Activated T-cell treated with anti-CD3 and anti-CD28 coated beads, Interleukin-2, amount 50 U/mL, for 1 hour (primary cell): Measurements from ENCODE around the gene ITGAX.

Experiments used
- DNase-seq: peaks from one replicate; pipeline ENCODE4 v3.0.0-alpha.2; 2020

The ITGAX gene

DNA sequence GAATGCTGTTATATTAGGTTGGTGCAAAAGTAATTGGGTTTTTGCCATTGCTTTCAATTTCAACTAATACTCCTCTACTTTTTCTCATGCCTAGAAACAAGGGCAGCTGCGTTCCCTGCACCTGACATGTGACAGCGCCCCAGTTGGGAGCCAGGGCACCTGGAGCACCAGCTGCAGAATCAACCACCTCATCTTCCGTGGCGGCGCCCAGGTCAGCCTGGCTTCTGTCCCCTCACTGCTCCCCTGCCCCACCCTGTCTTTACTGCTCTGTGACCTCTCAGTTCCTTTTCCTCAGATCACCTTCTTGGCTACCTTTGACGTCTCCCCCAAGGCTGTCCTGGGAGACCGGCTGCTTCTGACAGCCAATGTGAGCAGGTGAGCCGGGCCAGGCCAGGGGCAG lies 21.7 kb downstream of the ITGAX start:
- DNase-seq = no peak

DNA sequence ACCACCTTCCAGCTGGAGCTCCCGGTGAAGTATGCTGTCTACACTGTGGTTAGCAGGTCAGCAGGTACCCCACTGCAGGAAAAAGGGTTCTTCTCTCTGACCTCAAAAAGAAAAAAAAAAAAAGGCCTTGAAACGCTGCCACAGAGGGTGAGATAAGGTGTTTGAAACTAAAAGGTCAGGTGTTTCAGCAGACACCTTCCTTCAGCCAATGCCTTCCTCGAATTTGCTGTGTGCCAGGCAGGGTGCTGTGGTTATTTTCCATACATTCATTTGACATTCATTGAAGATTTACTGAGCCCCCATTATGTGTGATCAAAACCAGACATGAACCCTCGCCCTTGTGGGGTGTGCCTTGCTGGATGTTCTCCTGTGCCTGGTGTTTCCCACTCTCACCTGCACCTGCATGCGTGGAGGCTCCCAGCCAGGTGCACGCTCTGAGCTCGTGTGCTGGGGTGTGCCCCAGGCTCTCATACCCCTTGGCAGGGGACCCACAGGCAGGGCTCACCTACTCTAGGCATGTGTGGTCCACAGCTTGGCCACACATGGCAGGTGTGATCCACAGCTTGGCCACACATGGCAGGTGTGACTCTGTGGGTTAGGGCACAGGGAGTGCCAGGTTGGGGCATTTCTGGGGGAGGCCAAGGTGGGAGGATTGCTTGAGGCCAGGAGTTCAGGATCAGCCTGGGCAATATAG lies 22.4 kb downstream of the ITGAX start:
- no peak for DNase-seq

DNA sequence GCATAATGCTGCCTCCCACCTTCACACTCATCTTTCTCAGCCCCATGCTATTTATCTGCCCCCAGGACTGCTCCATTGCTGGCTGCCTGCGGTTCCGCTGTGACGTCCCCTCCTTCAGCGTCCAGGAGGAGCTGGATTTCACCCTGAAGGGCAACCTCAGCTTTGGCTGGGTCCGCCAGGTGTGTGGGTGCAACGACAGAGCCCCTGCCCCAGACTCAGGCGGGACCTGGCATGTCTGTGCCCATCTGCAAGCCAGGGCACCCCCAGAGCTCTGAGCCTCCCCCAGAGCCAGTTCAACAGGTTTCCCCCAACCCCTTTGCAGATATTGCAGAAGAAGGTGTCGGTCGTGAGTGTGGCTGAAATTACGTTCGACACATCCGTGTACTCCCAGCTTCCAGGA lies 25.2 kb downstream of the ITGAX start:
- DNase-seq = no peak

DNA sequence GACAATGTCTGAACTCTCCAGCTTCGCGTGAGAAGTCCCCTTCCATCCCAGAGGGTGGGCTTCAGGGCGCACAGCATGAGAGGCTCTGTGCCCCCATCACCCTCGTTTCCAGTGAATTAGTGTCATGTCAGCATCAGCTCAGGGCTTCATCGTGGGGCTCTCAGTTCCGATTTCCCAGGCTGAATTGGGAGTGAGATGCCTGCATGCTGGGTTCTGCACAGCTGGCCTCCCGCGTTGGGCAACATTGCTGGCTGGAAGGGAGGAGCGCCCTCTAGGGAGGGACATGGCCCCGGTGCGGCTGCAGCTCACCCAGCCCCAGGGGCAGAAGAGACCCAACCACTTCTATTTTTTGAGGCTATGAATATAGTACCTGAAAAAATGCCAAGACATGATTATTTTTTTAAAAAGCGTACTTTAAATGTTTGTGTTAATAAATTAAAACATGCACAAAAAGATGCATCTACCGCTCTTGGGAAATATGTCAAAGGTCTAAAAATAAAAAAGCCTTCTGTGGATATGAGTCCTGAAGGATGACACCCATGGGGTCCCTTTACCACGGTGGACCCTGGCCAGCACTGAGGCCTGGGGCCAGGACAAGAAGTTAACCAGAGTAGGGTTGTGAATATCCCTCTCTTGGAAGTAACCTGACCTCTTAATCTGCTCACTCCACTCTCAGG lies 27.6 kb downstream of the ITGAX start:
- peak; percentile 58 for DNase-seq

DNA sequence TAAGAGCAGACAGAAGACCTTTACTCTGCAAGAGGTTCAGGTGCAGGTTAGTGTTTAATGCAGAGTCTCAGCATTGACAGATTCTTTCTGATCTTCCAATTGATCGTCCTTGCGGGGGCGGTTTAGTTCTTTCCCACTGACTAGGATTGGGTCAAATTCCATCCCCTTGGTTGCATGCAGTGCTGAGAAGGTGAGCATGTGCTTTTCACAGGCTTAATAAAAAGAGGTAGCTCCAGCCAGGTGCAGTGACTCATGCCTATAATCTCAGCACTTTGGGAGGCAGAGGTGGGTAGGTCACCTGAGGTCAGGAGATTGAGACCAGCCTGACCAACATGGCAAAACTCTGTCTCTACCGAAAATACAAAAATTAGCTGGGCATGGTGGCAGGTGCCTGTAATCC lies 30.7 kb downstream of the ITGAX start:
- no peak for DNase-seq

DNA sequence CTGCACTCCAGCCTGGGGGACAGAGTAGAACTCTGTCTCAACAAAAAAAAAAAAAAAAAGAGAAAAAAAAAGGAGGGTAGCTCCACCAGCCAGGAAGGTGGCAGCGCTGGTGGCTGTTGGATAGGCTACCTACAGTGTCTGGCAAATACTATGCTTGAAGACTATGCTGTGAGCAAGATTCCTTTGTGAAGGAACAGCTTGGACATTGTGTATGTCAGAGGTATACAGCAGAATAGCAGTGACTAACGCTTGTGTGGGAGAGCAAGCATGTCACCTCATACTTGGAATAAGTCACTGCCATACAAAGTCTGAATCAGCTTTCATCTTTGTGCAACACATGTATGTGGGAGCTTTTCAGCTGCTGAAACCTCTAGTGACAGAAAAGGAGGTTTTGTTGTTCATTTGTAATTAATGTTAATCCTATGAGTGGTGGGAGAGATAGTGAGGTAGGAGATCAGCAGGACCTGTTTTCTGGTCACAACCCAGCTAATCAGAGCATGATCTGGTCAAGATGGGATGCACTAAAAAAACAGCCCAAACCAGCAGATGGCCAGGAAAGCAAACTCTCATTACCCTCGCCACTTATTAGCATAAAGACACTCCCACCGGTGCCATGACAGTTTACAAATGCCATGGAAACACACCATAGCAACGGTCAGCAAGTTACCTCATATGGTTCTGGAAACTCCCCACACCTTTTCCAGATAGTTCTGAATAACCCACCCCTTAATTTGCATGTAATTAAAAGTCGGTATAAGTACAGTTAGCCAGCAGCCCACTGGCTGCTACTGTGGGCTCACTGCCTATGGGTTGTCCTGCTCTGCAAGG lies 31.4 kb downstream of the ITGAX start:
- DNase-seq = no peak

DNA sequence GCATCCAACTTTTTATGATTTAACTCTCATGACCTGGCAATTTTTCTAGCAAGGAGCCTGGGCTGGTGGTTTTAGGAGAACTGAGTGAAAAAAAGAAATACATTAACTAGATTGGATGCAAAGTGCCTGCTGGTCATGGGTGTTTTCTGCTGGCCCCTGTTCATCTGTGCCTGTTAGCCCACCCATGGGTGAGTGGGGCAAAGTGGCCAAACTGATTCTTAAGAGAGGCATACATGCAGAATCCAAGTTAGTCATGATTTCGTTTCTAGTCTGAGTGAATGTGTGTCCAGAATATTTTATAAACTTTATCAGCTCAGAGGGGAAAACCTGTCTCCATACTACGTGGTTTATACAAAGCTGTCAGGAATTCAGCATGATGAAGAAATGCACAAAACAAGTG lies 33.6 kb downstream of the ITGAX start:
- DNase-seq = no peak

DNA sequence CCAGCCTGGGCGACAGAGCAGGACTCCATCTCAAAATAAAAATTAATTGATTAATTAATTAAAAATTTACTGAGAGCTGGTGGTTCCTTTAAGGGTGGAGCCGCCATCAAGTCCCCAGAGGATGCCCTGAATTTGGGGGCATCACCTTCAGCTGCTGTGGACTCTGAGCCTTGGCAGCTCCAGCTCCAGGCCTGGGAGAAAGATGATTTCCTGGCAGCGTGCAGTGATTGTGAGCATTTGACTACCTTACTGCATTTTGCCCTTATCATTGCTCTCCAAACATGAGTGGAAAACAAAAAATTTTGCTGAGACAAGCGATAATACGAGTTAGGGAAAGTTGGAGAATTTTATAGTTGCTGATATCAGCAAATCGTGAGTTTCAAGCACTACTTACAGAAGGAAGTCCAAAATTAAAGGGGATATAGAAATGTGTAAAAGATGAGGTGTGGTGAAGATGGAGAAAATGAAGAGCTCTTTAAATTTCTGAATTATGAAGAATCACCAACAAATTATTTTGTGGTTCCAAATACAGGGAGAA lies 35.6 kb downstream of the ITGAX start:
- DNase-seq = no peak

DNA sequence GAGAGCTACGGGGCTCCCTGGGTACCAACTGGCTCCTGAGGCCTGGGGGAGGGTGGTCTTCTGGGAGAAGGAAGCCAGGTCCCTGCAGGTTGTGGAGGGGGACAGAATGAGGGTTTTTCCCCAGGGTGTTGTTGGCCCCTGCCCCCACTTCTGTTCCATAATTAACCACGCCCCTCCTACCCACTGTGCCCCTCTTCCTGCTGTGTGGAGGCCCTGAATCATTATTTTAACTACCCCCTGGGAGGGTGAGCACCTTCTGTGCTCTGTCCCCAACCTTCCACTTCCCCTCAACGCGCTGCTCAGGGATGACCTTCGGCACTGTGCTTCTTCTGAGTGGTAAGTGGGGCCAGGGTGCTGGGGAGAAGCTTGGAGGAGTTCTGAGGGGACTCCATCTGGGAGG lies 38.1 kb downstream of the ITGAX start, which contains the start of gene ITGAD:
Gene ITGAD (plus strand): TSS at position 280 of the 400 bp plus-strand sequence. CDS start 26 bp downstream, at position 306.
- no peak for DNase-seq

DNA sequence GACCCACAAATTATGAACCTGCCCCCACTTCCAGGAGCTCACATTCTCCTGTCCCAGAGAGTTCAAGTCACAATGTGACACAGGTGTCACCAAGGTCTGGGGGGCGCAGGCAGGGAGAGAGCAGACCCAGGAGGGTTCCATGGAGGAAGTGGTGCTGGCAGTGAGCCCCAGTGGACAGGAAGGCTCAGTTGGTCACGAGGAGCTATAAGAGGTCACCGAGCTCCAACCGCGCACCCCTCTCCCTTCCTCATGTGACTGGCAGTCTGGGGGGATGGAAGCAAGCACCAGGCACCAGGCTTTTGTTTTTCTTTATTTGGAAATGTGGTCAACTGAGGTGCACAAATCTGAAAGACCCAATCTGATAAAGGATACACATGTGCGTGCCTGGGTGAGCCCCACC lies 40.7 kb downstream of the ITGAX start:
- DNase-seq = no peak

DNA sequence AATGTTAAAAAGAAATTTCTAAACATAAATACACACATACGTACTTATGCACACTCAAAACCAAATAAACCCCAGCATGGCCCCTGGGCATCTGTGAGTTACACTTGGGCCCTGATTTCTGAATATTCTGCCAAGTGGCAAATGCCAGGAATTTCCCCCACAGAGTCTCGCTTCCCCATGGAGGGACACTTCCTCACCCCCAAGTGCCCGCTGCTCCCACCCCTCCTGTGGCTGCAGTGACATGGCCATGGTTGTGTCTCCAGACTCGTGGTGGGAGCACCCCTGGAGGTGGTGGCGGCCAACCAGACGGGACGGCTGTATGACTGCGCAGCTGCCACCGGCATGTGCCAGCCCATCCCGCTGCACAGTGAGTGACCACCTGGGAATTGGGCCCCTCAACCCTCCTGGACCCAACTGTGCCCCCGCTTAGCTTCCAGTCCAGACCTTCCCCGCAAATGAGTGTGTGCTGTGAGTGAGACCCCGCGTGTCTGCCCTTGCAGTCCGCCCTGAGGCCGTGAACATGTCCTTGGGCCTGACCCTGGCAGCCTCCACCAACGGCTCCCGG lies 42.2 kb downstream of the ITGAX start:
- DNase-seq = no peak

DNA sequence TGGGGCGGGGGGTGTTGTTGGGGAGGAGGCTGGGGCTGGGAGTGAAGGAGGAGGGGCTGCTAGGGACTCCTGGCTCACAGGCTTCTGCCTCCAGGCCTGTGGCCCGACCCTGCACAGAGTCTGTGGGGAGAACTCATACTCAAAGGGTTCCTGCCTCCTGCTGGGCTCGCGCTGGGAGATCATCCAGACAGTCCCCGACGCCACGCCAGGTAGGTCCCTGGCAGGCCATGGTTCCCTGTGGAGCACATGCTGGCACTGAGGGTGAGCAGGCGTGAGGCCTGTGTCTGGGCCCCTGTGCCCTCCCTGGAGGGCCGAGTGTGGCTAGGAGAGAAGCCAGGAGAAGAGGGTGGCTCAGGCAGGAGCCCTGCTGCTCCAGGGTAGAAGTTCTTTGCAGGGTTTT lies 42.7 kb downstream of the ITGAX start:
- no peak for DNase-seq

DNA sequence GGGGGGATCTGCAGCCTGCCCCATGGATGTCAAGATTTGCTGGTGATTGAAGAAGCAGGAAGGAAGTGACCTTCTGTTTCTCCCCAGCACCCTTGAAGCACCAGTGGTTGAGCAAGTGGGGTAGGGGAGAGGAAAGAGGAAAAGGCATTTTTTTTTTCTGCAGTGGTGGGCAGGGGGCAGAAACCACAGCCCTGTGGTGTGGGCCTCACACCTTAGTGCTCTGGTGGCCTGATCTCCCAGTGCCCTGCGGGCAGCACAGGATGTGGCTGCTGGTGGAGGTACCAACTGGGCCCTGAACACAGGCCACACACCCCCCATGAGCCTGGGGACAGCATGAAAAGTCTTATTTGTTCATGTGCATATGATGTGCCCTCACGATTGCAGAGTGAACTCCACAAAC lies 45.2 kb downstream of the ITGAX start:
- DNase-seq = no peak

DNA sequence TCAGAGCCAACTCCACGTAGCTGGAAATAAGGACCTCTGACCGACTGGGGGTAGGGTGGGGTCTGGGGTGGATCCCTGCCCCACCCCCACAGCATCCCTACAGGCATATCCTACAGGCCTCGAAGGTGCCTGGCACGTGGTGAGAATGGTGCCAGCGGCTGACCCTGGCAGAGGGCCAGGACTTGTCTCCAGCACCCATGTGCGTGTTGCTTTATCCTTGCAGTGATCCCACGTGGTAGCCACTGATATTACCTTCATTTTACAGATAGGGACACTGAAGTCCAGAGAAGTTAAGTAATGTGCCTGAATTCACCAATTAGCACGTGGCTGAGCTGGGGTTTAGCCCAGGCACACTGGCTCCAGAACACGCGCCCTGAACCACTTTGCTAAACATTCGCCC lies 46.5 kb downstream of the ITGAX start:
- no peak for DNase-seq

DNA sequence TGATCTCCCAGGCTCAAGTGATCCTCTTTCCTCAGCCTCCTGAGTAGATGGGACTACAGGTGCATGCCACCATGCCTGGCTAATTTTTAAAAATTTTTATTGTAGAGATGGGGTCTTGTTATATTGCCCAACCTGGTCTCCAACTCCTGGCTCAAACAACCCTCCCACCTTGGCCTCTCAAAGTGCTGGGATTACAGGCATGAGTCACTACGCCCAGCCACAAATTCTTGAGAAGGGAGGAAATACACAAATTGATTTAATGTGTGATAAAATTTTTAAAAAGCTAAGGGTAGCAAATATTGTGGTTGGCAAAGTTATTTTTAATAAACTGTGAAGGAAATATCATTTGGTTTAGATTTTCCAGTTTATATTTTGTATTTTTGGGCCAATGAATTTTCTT lies 47.7 kb downstream of the ITGAX start:
- no peak for DNase-seq

DNA sequence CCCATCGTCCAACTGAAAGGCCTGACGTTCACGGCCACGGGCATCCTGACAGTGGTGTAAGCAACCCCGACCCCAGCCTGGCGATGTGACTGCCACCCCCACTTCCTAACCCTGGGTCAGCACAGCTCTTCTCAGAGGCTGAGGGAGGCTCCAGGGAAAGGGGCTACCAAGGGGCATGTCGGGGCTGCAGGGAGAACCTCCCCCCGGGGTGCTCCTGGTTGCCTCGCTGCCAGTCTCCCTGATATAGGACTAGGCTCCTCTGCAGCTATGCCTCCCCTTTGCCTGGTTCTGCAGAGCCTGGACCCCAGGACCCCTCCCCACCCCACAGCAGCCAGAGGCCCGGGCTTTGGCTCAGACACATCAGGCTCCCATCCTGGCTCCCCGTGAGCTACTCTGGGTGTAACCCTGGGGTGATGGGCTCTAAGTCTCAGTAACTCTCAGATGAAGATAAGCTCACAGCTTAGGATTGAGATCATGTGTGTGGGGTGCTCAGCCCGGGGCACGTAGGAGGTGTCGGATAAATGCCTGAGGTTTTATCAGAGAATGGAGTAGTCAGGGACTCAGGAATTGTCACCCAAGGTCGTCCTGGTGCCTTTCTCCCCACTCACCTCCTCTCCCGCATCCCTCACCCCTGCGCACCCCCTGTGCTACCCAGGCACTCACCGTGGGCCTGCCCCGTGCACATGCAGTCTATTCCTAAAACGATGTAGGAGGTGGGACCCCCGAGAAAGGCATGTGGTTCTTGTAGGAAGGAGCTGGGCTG lies 48.8 kb downstream of the ITGAX start:
- DNase-seq = no peak

DNA sequence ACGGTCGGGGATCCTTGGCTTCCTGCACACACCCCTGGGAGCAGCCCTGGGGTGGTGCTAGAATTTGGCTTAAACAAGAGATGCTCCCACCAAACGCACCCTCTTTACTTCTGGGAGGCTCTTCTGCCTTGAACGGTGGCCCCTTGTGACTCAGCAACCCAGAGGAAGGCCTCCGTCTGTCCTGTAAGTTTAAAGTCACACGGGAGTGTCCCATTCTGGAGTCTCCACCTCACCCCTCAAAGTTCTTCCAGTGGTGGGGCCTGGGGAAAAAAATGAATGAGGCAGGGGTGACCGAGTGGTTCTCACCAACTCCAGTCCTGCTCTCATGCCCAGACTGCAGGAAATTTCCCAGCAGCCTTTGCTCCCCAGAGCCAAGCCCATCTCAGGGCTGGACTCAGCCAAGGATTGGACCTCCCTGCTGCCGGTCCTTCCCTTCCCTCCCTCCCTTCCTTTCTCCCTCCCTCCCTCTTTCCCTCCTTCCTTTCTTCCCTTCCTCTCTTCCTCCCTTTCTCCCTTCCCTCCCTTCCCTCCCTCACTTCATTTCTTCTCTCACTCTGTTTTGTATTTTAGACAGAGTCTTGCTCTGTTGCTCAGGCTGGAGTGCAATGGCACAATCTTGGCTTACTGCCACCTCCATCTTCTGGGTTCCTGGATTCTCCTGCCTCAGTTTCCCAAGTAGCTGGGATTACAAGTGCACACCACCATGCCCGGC lies 49.5 kb downstream of the ITGAX start:
- DNase-seq = no peak

DNA sequence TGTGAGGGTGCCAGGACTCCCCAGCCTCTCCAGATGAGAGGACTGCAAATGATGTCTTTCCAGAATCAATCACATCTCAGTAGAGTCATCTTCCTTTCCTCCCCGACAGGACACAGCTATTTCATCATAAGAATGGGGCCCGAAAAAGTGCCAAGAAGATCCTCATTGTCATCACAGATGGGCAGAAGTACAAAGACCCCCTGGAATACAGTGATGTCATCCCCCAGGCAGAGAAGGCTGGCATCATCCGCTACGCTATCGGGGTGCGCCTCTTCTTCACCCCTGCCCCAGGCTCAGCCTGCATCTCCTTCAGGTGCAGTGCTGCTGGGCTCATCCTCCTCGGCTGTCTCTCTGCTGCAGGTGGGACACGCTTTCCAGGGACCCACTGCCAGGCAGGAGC lies 52.4 kb downstream of the ITGAX start:
- DNase-seq = no peak

DNA sequence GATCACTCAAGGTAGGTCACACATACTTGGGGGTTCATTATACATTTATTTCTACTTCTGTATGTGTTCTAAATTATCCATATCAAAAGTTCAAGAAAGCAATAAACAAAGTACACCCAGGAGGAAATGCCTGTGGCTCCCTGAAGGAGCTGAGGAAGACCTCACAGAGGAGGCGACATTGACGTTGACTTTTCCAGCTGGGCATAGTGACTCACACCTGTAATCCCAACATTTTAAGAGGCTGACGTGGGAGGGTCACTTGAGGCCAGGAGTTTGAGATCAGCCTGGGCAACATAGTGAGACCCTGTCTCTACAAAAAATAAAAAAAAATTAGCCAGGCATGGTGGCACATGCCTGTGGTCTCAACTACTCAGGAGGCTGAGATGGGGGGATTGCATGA lies 54.5 kb downstream of the ITGAX start:
- no peak for DNase-seq

DNA sequence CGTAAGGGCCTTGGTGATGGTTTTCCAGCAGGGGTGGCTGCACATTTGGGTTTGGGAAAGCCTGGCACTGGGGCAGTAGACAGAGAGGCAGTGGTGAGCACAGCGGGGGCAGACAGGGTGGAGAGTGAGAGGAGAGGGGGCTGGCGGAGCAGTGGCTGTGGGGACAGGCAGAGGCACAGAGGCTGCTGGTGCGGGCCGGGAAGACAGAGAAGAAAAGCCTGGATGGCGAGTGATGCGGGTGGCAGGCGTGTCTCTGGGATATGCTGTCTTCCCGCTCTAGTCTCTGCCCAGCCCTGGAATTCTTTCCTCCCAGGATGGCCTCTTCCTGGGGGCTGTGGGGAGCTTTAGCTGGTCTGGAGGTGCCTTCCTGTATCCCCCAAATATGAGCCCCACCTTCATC lies 55.1 kb downstream of the ITGAX start:
- DNase-seq = no peak

DNA sequence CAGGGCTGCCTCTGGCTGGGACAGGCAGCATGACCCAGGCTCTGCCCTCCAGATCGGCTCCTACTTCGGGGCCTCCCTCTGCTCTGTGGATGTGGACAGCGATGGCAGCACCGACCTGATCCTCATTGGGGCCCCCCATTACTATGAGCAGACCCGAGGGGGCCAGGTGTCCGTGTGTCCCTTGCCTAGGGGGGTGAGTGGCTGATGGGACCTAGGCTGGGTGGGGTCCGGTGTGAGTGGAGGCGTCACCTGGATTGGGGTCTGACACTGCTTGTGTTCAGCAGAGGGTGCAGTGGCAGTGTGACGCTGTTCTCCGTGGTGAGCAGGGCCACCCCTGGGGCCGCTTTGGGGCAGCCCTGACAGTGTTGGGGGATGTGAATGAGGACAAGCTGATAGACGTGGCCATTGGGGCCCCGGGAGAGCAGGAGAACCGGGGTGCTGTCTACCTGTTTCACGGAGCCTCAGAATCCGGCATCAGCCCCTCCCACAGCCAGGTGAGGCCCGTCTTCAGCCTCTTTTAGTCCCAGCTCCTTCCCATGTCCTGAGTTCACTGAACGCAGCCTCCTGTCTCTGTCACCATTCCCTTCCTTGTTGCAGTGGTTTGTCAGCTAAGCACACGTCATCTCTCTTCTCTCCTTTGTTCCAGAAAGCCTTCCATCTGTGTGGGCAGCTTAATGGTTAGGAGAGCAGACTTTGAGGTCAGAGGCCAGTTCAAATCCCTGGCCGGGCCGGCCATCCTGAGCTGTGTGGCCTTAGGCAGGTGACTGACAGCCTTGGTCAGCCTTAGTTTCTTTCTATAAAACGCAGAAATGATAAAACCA lies 56.3 kb downstream of the ITGAX start:
- no peak for DNase-seq
